Medulla oblongata (tissue), 1 donor: ENCODE results near the gene CMC4.

ENCODE experiments used
- DNase-seq: peaks from one replicate; pipeline ENCODE4 v3.0.0-alpha.2; 2015; ENCODE audit errors: extremely low spot score

Gene CMC4, protein sequence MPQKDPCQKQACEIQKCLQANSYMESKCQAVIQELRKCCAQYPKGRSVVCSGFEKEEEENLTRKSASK

DNA sequence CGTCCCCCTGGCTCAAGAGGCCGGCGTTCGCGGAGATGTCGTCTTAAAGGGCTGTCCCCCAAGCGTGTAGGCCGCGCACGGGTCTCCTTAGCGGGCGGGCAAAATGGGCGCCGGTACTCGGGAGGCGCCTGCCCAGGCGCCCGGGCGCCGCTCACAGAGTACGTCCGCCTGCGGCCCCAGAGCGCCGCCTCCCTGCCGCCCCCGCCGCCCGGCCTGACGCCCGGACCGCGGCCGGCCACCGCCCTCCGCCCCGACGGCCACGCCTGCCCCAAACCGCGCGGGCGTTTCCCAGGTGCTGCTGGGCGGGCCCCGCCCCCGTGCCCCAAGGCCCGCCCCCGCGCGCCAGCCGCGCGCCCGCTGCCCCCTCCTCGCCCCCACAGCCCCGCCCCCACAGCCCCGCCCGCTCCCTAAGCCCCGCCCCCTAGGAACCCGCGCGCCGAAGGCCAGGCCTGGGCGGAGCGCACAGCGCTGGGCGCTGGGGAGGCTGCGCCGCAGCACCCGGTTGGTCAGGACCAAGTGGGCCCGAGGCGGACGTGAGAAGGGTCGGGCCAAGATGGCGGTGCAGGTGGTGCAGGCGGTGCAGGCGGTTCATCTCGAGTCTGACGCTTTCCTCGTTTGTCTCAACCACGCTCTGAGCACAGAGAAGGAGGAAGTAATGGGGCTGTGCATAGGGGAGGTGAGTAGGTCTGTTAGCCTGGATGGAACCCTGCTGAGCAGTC lies at the start of gene CMC4, which contains the start of the genes BRCC3 and MTCP1:
TSS of gene CMC4 (minus strand) at position 162 of the 719 bp plus-strand sequence. CDS start 7,113 bp downstream, outside the sequence.
TSS of gene BRCC3 (plus strand) at position 534 of the 719 bp plus-strand sequence. CDS start at position 554, 20 bp downstream.
TSS of gene MTCP1 (minus strand) at position 162 of the 719 bp plus-strand sequence. CDS start 5,126 bp downstream, outside the sequence.
- DNase-seq, result peak; percentile 80

DNA sequence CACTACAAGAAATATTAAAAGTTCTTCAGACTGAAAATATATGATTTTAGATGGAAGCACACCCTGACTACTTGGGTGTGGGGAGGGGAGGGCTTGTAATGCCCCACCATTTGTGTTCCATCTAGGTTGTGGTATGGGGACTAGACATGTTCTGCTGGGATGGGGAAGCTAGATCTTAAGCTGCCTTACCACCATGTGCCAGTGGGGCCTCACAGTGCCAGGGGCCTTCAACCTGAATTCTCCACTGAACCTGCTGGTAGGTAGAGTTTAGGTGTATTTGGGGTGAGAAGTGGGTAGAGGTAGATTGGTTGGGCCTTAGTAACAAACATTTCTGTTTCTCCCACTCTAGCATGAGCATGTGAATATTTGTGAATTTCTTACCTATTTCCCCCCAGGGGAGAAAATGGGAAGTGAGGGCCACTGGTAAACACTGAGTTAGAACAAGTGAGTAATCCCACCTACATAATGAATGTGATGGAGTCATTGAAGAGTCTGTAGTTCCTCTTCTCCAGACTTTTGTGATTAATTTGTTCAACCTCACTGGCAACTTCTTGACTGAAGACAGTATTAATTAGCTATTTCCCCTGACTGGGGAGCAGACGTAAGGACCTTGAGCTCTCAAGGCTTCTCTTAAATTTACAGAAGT lies 44.4 kb upstream of the CMC4 start:
- no peak for DNase-seq

DNA sequence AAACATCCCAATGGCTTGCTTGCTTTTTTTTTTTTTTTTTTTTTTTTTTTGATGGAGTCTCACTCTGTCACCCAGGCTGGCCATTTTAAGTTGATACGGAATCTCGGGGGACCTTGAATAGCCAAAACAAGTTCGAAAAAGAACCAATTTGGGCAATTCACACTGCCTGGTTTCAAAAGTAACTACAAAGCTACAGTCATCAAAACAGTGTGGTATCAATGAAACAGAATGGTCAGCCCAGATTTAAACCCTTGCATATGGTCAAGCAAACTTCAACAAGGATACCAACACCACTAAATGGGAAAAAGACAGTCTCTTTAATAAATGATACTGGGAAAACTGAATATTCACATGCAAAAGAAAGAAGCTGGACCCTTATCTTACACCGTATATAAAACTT lies 42.2 kb upstream of the CMC4 start:
- no peak for DNase-seq

DNA sequence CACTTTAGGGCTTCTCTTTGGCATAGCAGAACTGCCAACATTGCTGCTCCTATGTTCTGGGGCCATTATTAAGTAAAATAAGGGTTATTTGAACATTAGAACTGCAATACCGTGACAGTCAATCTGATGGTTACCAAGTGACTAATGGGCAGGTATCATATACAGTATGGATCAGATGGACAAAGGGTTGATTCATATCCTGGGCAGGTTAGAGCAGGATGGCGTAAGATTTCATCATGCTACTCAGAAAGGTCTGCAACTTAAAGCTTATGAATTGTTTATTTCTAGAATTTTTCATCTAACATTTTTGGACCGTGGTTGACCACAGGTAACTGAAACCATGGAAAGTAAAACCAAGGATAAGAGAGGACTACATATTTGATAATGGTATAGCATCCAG lies 41.2 kb upstream of the CMC4 start:
- DNase-seq, result no peak

DNA sequence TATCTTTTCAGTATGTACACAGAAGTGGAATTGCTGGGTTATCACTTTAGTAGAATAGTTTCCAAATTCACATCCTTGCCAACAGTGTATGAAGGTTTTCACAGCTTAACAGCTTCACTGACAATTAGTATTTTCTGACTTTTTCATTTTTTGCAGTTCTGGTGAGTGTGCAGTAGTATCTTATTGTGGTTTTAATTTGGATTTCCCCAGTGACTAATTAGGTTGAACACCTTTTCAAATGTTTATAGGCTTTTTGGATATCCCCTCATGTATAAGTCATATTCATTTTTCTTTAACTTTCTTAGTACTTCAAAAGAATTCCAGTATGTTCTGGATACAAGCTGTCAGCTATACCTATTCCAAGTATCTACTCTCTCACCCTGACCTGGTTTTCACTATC lies 37.5 kb upstream of the CMC4 start:
- no peak for DNase-seq

DNA sequence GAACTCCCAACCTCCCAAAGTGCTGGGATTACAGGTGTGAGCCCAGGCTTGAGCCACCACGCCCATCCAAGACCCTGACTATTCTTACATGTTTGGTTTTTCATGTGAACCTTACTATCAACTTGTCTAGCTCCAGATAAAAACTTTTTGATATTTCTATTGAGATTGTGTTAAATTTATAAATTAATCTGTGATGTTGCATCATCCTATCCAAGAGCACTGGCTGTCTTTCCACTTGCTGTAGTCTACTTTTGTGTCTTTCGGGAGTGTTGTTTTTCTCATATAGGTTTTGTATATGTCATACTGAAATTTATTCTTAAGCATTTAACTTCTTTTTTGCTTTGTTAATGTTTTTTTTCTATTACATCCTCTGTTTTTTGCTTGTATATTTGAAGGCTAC lies 35.0 kb upstream of the CMC4 start:
- DNase-seq, result no peak

DNA sequence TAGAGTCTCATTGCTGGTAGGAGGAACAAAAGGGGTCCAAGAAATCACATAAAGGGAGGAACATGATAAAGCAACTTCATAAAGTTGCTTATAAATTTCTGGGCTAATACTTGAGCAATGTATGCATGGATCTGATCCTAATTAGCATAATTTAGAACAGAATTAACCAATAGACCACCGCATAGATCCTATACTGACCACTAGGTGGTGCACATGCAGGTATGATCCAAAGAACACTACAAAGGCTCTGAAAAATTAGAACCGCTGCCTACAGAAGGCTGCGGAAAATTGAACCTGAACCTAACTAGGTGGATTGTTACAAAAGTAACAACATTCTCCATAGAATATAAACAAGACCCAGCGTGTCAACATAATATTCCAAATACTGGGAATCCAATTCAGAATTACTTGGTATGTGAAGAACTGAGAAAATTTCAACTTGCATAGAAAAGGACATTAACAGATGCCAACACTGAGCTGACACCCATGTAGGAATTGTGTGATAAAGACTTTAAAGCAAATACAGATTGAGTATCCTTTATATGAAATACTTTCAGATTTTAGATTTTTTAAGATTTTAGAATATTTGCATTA lies 23.6 kb upstream of the CMC4 start:
- DNase-seq, result peak; percentile 7

DNA sequence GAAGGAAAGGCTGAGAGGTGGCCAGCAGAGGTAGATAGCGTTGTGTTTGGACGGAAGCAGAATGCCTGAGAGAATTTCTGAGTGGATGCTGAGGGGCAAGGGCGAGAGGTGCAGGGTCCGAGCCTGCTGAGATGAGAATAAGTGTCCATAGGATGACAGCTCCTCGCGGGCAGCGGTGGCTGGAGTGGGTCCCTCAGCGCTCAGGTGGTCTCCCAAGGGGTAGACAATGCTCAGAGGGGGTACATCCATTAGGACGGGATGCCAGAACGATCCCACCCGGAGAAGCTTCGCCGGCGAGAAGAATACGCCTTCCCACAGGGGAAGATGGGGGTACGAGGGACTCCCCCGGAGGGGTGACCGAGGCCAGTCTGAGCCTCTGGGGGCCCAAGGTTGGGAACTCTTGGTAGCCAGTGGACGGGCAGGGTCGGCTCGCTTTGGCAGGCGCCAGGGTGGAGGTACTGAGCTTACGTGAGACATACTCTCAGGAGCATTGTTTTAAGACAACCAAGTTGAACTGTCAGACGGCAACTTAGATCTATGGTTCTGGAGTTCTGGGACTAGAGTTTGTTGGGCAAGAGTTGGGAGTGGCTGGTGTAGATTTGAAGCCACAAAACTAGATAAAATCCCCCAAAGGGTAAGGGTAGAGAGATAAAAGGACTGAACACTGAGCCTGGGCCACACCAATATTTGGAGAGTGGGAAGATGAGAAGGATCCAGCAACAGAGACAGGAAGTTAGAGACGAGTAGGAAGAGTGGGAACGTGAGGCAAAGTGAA lies 16.2 kb upstream of the CMC4 start:
- DNase-seq, result no peak

DNA sequence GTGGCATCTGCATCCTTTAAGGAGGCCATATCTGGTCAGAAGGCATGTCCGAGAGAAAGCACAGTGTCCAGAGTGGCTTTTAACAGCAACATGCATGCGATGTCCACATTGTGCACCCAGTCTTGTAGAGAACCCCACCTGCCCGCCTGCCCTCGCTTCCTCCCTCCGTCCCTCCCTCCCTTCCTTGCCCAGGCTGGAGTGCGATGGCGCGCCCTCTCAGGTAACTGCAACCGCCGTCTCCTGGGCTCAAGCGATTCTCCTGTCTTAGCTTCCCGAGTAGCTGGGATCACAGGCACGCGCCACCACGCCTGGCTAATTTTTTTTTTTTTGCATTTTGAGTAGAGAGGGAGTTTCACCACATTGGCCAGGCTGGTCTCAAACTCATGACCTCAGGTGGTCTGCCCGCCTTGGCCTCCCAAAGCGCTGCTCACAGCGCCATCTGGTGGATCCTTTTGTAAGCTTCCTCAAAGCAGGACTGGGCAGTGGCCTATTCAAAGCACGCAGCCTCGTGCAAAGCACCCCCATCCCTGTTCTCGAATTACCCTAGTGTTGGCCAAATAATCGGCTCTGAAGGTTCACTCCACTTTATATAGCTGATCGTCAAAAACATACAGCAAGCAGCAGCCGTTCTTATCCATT lies 15.4 kb upstream of the CMC4 start:
- peak; percentile 9 for DNase-seq

DNA sequence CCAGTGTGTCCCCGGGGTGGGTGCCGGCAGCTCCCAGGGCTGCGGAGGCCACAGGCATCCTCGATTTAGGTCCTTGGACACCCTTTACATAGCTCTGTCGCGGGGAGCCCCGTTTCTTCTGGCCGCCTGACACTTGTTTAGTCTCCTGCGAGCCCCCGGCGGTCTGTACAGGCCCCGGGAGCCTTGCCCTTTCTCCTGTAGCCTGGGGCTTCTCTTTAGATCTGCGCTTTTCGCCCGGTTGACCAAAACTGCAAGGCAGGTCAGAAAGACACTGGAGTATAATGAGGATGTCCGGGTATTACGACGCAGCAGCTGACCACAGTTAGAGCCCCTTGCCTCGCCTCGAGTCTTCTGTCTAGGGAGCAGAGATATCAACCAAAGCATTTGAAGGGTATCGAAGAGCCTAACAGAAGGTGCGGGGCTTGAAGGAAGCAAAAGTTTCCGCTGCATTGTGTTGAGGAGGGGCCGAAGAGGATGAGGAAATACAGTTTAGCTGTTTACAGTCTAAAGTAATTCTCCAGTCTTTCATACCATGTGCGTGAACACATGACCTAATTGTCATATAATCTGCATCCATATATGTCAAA lies 851 bp upstream of the CMC4 start:
- DNase-seq, result peak; percentile 9

DNA sequence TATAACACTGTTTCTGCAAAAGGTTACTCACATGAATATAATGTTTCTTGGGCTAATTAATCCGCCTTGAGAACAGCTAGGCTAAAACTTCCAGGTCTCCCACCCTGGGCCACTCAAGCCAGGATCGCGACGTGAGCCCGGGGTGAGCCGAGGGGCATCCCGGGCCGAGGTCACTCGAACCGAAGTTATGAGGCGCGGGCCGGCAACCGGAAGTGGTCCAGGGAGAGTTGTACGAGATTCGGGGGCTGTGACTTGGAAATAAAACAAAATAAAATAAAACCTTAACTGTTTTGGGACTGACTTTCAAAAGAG lies 317 bp downstream of the CMC4 start:
- DNase-seq, result no peak

DNA sequence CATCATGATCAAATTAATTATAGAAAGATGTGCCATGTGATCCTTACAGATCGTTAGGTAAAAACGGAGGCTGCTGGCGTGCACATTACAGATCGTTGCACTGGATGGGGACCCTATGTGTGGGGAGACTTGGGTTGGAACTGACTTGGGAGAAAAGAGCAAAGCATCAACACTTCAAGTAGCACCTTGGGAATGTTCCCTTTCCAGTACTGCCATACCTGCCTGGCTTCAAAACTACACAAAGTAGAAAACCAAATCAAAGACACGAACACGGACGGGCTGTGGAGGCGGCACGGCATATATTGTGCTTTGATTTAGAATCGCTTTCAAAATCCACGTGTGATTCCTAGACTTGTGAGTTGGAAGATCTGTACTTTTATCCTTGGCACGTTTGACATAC lies 898 bp downstream of the CMC4 start:
- DNase-seq, result no peak

DNA sequence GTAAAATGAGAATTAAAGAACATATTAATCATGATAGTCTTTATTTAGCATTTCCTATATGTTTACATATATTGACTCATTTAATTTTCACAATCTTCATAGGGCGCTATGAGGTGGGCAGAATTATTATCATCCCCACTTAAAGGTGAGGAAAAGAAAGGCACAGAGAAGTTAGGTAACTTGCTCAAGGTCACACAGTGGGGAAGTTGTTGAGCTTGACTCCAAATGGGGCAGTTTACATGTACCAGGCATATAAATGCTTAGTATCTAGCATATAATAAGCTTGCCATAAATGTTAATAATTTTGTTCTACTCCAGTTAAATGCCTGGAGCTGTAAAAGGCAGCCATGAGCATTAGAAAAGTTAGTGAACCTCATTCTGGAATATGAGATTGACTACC lies 1.5 kb downstream of the CMC4 start:
- DNase-seq, result no peak

DNA sequence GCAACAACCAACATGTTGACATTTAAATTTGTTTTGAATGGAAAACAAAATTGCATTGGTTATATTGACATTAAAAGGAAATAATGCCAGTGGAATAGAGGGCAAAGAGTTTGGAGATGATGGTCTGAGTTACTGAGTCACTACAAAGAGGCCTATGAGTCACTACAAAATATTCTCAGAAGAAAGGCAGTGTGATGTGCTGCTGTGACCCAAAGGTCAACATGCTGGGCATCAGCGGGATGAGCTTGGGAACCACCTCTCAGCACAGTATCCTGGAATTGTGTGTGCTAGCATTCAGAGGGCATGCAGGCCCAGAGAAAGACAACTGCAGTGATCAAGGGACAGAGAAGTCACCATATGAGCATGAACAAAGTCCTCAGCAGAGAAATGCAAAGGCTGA lies 2.8 kb downstream of the CMC4 start:
- DNase-seq, result no peak

DNA sequence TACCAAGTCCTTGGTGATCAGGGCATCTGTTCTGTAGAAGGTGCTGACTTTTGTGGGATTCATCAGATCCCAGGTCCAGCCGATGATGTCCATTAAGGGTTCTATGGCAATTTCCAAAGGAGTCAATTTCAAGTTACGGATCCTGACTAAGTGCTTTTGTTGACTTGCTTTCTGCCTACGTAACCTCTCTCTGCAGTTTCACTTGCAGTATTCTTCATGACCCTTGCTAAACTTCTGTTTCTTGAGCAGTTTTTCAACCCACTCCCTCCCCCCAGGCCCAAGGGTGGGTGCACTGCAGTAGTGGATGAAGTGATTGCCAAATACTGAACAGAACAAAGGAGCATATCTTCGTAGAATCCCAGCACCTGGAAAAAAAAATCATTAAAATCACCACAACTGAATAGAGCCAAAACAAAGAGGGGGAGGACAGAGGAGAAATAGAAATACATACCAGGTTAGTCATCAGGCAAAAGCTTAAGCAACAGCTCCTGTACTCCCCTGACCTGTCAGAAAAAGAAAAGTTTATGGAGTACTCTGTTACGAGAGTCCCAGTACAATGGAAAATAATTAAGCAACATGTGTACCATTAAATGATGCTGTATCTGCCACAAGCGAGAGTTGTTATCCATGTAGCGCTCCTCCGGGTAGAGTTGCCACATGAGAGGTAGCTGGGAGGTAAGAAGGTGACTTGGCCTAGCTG lies 5.8 kb downstream of the CMC4 start:
- no peak for DNase-seq

DNA sequence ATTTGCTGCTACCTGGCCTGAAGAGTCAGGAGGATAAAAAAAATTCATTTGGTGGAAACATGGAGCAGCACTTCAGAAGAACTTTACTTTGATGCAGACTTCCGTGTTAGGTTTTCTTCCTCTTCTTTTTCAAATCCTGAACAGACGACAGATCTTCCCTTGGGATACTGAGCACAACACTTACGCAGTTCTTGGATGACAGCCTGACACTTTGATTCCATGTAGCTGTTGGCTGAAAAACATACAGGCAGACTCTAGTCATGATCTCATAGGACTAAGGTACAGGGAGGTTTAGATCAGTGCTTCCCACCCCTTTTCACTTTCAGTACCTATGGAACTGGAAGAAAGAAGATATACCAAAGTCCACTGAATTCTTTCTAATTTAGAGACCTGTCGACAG lies 9.2 kb downstream of the CMC4 start:
- DNase-seq, result no peak

DNA sequence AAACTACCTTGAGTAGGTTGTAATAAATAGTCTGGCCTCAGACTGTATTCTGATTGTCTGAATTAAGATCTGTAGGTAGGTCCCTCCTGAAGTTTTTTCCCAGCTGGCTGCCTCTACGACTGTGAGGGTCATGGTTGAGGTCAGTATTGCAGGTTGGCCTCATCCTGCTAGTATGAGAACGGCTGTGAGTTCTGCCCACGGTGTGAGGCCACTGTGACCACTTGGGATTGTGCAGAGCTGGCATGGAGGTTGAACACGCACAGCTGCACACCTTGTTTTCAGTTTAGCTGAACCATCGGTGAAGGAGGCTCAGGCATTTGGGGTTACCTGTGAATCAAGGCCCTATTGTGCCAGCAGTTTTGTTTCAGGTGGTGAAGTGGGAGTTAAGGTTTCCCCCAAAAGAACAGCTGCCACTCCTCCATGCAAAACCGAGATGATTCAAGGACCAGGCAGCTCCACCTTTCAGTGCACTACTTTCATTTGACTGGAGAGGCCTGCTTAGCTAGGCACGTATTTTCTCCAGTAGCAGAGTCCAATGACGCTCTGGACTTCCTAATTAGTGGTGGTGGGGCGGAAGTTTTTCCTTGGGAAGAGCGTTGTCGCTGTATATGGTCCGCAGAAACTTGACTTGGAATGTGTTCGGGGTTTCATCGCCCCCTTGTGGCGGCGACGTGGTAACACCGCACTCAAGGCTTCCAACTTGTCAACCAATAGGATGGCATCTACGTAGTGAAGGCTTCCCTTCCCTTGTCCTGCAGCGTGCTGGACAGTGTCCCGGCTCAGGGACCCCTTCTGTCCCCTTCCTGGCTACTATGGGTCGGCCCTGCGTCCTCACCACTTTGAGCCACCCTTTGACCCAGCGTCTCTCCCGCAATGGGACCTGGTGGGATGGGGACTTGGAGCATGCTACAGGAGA lies 13.8 kb downstream of the CMC4 start:
- DNase-seq, result peak; percentile 69

DNA sequence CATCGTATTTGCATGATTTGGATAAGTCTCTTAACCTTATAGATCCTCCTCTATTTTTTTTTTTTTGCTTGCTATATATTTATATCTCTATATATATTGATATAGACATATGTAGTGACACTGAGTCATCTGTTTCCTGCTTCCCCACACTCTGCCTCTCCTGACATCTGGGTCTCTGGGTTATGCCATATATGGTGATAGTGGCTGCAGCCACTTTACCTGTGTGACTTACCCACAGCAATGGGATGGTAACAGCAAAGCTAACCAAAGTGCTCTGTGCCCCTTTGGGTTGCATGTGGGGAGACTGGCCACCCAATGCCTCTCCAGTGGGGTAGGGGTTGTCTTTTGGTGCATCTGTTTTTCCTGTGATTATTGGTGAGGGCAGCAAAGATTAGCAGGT lies 14.5 kb downstream of the CMC4 start:
- DNase-seq, result no peak

DNA sequence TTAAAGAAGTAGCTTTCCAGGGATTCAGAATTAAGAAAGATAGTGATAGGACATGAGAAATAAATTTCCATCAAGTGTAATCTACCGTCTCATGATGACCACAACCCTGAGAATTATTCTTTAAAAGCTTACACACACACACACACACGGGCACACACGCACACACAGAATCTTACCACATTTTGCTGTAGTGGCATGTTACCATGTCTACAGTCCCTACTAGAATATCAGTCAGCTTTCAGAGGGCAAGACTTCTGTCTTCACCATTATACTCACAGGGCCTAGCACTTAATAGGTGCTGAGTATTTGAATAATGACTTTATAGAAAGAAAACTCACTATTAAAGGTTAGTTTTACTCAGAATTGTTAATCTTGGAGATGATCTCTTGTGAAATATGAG lies 15.4 kb downstream of the CMC4 start:
- no peak for DNase-seq

DNA sequence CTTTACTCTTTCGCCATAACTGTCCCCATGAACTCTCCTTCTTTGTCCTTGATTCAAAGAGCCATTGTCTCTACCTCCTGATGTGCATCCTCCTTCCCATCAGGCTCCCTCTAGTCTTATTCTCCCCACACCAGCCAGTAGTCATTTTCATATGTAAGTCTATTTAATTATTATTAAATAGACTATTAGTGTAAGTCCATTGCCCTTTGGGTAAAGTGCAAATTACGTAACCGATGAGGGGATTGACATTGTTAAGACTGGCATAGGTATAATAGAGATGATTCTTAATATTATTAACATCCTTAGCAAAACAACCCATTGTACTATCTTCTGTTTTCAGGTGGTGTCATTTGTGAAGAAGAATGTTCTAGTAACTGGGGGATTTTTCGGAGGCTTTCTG lies 16.7 kb downstream of the CMC4 start:
- peak; percentile 3 for DNase-seq
